Ovary (tissue), 3 donors: ENCODE measurements around the gene CLASP1.

Experiments
- EP300 ChIP-seq: sonication (generic); formaldehyde crosslinking; IDR thresholded peaks from one replicate; pipeline ENCODE4 v1.6.1; 2017; ENCODE audit warnings: antibody characterized with exemption
- POLR2A ChIP-seq: fragments of 450-650 bp; IDR thresholded peaks from one replicate; pipeline ENCODE4 v1.6.1; 2017; ENCODE audit warnings: antibody characterized with exemption, mild to moderate bottlenecking, moderate library complexity
- TF ChIP-seq, protein P1 (sequence below), 3 donors: fragments of 450-650 bp in 2 of 3; fragments of 200-600 bp in 1 of 3; IDR thresholded peaks; one replicate each; pipeline versions ENCODE4 v1.5.1 to v1.8.0; 2016 to 2022; ENCODE audit warnings: antibody characterized with exemption in 3 of 3, mild to moderate bottlenecking in 1 of 3
- donor health status: DM: no; HTN: no; CAD: no.

DNA sequence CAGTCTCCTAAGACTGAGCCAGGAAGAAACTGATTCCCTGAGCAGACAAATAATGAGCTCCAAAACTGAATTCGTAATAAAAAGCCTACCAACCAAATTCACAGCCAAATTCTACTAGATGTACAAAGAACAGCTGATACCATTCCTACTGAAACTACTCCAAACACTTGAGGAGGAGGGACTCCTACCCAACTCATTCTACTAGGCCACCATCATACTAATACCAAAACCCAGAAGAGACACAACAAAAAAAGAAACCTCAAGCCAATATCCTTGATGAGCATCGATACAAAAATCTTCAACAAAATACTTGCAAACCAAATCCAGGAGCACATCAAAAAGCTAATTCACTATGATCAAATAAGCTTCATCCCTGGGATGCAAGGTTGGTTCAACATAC is 98.6 kb downstream of the CLASP1 start:
- TF ChIP-seq POLR2A (no peak), EP300 (no peak)
- TF ChIP-seq, protein P1, sequence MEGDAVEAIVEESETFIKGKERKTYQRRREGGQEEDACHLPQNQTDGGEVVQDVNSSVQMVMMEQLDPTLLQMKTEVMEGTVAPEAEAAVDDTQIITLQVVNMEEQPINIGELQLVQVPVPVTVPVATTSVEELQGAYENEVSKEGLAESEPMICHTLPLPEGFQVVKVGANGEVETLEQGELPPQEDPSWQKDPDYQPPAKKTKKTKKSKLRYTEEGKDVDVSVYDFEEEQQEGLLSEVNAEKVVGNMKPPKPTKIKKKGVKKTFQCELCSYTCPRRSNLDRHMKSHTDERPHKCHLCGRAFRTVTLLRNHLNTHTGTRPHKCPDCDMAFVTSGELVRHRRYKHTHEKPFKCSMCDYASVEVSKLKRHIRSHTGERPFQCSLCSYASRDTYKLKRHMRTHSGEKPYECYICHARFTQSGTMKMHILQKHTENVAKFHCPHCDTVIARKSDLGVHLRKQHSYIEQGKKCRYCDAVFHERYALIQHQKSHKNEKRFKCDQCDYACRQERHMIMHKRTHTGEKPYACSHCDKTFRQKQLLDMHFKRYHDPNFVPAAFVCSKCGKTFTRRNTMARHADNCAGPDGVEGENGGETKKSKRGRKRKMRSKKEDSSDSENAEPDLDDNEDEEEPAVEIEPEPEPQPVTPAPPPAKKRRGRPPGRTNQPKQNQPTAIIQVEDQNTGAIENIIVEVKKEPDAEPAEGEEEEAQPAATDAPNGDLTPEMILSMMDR (IDR thresholded peaks at IDR 0.05), result no peak
